ENCODE measurements around the gene CLASP1.

GRCh38 chr2:121524685-121525425 is 124.4 kb downstream of the CLASP1 start:
- TF ChIP-seq YY1 (IDR thresholded peaks at IDR 0.05; ENCODE audit: low read depth, low read length) (no peak), SIN3A (conservative IDR thresholded peaks at IDR 0.05 in 1 of 2, IDR thresholded peaks at IDR 0.05 in 1 of 2; ENCODE audit: low read depth in 1 of 2, low read length in 2 of 2) (no peak), RAD21 (IDR thresholded peaks at IDR 0.05 in 1 of 2, conservative IDR thresholded peaks at IDR 0.05 in 1 of 2; ENCODE audit: low read depth in 2 of 2, low read length in 2 of 2) (no peak), TAF1 (IDR thresholded peaks at IDR 0.05; ENCODE audit: low read depth, low read length) (no peak), SP1 (IDR thresholded peaks at IDR 0.05; ENCODE audit: low read depth, low read length) (no peak), JUND (IDR thresholded peaks at IDR 0.05; ENCODE audit: low read length) (no peak), BACH1 (IDR thresholded peaks at IDR 0.05; ENCODE audit: low read length) (no peak), CTCF (IDR thresholded peaks at IDR 0.05; ENCODE audit: control extremely low read depth in 1 of 3, insufficient read depth in 1 of 3, low read depth in 1 of 3, low read length in 3 of 3) (no peak), POLR2A (IDR thresholded peaks at IDR 0.05; ENCODE audit: control extremely low read depth in 1 of 2, low read depth in 2 of 2, low read length in 2 of 2) (no peak), FOSL1 (IDR thresholded peaks at IDR 0.05; ENCODE audit: insufficient read depth, low read depth, low read length) (no peak)

Measured in H1 (cell line).